H1 (cell line): ENCODE results near the gene RNF44. TPM values are rescaled to one million over a fixed set of nuclear protein-coding genes. Genes with fewer than 3 reads are reported as not detected.

ENCODE experiments used
- CBX8 ChIP-seq: fragments of 300-800, 300-1000 bp; sonication (generic); IDR thresholded peaks from 2 replicates; pipeline ENCODE4 v1.7.1; 2016; ENCODE audit warnings: low read depth, low read length, borderline replicate concordance
- SP4 ChIP-seq: IDR thresholded peaks from 2 replicates; pipeline ENCODE4 v1.6.1; 2012; ENCODE audit warnings: low read length, inconsistent platforms
- ZNF274 ChIP-seq: IDR thresholded peaks from 2 replicates; pipeline ENCODE4 v1.7.0; 2012; ENCODE audit warnings: low read length, borderline replicate concordance; ENCODE audit errors: extremely low read depth
- polyA plus RNA-seq, 7 experiments: library from polyadenylated mRNA; depleted of rRNA in 3 of 7; stranded (reverse) in 5 of 7; unstranded in 2 of 7; fragments of >200 nt in 5 of 7; fragments of 200-250 nt in 2 of 7; gene quantifications; 1 replicate in 5 of 7; 2 replicates in 1 of 7; 4 replicates in 1 of 7; pipeline versions ENCODE4 v1.2.1 to v1.2.3, GENCODE V29; 2011 to 2013; ENCODE audit warnings: missing spikeins in 2 of 7, mixed read lengths in 2 of 7
- total RNA-seq: library from RNA; stranded (reverse); fragmentation: NEBNext Ultra II Directional; extraction: Animal tissue kit (Norgen Biotek cat#: 25700); gene quantifications from 2 replicates; pipeline ENCODE4 v1.2.1, GENCODE V29; 2021

The RNF44 gene
- total and polyA plus RNA-seq, 2 of the 8 experiments (the other 6 are each of a cell fraction or from before 2014, with no cell fraction given), result 54.7 to 164 TPM

DNA sequence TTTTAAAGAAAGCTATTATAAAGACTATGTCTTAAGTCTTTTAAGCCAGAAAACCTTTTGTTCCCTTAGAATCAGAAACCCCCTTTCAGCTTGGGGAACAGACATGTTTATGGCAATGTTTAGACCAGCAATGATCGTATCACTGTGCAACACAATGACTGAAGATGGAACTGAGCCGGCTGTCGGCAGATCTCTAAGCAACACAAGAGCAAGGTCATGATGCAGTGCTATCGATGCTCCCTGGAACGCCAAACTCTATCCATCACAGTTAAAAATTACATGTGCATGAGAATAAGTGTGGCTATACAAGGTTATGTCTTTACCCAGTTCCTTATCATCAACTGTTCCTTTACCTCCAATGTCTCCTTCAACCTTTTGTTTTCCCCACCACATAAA is 1.8 kb upstream of the RNF44 start (continued):
- no peak for TF ChIP-seq CBX8
- no peak for TF ChIP-seq SP4
- TF ChIP-seq ZNF274, result no peak
